ENCODE results near the gene CPA2.

CPA2 gene

DNA sequence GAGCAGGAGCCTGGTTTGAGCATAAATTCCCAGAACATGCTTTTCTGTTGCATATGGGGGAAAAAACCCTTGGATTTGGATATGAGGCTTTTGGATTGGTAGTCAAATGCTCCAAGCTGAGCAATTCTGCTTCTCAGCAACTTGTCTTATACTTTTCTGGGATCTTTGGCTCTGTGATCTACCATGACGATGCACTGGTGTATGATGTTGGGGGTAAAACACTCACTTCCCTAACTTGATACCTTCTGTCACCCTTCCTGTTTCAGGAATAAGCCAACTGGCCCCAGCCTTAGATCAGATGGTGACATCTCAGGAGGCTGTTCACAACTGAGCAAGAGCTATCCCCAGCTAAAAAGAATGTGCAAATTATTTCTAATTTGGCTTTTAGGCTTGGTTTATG lies 13.2 kb downstream of the CPA2 start:
- DNase-seq (ENCODE audit: low read depth), result no peak

DNA sequence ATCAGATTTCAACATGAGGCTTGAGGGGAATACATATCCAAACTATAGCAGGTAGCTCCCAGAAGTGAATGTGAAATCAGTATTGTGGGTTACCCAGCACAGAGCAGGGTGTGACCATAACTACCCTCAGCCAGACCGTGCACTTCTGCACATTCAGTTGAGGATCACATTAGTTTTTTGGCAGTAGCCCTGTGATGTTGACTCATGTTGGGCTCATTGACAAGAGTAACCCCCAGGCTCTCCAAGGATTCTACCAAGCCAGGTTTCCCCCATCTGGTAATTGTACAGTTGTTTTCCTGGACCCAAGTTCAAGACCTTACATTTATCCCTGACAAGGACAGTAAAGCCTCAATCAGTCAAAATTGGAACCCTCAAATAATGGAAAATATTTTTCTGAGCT lies 14.6 kb downstream of the CPA2 start:
- DNase-seq (ENCODE audit: low read depth), result no peak

DNA sequence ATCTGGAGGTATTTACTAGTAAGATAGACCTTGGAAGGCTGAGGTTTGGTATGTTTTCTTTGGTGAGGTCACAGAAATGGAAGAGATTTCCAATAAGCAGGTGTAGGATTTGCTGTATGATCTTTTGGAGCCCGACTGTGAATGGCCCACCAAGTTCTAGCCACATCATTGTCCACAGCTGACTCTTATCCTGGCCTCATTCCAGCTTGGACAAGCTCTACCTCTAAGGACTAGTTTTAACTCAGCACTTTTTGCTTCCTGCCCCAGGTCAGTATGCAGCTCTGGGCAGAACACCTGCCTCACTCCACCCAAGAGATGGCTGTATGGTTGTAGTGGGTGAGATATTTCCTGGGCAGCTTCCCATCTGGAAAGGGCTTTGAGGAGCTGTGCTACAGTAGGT lies 20.2 kb downstream of the CPA2 start:
- DNase-seq (ENCODE audit: low read depth), result no peak

DNA sequence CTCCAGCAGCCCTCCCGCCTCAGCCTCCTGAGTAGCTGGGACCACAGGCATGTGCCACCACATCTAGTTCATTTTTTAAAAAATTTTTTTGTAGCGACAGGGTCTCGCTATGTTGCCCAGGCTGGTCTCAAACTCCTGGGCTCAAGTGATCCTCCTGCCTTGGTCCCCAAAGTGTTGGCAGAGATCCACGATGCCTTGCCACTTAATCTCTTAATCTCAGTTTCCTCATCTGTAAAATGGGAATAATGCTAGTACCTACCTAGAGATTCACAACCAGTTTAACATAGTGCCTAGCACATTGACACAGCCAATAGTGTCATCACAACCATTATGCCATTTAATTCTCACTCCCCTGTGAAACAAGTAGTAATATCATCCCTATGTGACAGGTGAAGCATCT lies 21.5 kb downstream of the CPA2 start:
- no peak for DNase-seq (ENCODE audit: low read depth)

DNA sequence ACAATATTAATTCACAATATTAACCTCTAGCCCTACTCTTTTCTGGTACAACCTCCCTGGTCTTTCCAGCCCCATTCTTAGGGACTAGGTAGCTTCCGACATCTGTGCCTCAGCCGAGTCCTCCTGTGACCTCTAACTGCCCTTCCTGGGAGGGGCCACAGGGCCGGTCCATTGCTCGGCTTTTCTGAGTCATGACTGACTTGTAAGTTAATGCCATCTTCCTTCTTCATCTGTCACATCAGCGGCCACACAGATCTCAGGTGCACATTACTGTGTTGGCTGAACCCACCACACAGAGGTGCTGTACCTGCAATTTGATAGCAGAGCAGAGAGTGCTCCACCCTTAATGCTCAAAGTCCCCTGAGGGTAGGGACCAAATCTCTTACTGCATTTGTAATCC lies 22.2 kb downstream of the CPA2 start:
- no peak for DNase-seq (ENCODE audit: low read depth)

DNA sequence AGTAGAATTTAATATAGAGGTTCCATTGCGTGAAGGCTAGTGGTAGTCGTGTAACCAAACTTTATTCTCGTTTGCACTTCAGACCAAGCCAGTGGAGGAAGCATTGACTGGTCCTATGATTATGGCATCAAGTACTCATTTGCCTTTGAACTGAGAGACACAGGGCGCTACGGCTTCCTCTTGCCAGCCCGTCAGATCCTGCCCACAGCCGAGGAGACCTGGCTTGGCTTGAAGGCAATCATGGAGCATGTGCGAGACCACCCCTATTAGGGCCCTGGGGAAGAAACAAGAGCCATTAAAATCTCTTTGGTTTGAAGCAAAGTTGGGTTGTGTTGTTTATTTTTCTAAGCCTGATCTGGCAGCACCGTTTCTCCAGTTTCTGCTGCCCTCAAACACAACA lies 22.8 kb downstream of the CPA2 start:
- DNase-seq (ENCODE audit: low read depth), result no peak

DNA sequence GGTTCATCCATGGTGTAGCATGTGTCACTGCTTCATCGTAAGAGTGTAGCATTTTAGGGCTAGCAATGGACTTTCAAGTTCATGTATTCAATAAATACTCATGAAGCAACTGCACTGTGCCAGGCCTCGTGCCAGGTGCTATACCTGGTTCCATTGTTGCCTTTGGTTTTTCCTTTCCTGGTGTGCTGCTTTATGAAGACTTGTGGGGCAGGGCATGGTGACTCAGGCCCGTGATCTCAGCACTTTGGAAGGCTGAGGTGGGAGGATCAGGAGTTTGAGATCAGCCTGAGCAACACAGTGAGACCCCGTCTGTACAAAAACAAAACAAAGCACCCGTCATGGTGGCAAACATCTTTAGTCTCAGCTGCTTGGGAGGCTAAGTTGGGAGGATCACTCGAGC lies 24.1 kb downstream of the CPA2 start:
- DNase-seq (ENCODE audit: low read depth), result no peak

DNA sequence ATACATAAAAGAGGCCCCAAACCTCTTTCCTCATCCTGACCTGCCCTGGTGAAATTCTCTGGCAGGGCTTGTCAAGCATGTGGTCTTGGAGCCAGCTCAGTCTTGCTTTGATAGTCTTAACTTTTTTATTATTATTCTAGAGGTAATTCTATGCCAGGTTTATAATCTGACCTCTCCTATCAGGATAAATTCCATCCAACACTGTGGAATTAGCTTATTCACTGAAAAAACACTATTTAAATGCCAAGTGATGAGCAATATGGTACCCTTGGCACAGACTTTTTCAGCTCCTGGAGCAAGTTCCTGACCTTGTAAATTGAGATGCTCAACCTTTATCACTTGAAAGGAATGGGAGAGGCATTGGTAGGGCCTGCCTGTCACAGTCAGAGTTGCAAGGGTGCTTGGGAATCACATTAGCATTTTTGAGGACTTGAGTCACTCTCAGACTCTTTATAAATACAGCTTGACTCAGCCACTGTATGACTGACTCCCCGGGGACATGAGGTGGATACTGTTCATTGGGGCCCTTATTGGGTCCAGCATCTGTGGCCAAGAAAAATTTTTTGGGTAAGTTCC lies 26.1 kb downstream of the CPA2 start, which contains the start of gene CPA4:
TSS of gene CPA4 (plus strand) at position 480 of the 576 bp plus-strand sequence. CDS start at position 500, 20 bp downstream.
- no peak for DNase-seq (ENCODE audit: low read depth)

DNA sequence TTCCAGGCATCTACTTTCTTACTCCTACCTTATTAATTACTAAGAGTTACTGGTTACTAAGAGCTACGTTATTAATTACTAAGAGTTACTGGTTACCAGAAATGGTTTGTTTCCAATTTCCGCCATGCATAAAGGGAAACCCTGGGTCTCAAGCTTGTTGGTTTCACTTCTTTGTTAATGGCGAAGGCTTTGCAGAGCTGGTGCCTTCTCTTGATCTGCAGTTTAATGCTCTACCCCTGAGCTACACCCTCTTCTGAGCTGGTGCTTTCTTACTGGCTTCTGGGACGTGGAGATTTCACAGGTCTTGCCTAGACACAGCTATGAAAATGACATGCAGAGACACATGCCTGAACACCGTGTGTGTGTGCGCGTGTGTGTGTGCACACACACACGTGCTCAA lies 26.9 kb downstream of the CPA2 start:
- DNase-seq (ENCODE audit: low read depth), result no peak

DNA sequence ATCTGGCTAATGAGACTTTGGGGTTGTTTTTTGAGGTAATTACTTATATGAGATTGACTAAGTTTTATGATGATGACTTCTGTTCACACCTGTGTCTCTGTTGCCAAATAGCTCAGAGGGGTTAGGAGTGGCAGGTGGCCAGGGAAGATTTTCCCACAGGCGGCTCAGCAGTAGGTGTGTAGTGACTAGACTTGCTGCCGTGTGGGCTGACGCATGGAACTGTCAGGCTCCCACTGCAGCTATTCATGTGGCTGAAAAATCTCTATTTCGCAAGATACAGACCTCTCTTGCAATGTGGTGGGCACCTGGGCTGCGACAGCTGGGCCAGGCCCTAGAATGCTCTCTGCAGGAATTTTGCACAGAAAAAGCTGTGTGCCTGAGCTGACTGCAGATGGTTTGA lies 27.7 kb downstream of the CPA2 start:
- DNase-seq (ENCODE audit: low read depth), result no peak

DNA sequence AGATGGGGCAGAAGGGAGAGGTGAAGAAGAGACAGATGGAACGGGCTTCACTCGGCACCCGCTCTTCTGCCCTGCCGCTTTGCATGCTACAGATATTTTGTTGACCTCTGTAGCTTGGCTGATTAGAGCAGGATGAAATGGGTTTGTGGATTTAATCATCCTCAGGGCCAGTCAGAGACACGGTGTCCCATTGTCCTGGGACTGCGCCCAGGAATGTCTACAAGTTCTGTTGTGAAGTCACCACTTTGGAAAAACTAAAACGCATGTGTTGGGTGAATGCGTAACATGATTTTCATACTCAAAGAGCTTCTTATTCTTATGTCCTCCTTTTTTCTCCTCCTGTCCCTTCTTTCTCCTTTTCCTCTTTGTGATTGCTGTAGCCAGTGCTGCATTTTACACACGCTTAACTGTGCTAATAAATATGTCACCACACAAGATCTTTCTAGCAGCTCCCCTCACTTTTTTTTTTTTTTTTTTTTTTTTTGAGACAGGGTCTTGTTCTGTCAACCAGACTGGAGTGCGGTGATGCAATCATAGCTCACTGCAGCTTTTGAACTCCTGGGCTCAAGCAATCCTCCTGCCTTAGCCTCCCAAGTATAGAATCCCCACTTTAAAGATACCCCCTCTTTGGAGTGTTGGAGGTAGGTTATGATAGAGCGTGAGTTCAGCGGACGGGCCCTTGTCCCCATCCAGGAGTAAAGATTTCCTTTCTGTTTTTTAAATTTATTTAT lies 29.7 kb downstream of the CPA2 start:
- DNase-seq (ENCODE audit: low read depth), result no peak

DNA sequence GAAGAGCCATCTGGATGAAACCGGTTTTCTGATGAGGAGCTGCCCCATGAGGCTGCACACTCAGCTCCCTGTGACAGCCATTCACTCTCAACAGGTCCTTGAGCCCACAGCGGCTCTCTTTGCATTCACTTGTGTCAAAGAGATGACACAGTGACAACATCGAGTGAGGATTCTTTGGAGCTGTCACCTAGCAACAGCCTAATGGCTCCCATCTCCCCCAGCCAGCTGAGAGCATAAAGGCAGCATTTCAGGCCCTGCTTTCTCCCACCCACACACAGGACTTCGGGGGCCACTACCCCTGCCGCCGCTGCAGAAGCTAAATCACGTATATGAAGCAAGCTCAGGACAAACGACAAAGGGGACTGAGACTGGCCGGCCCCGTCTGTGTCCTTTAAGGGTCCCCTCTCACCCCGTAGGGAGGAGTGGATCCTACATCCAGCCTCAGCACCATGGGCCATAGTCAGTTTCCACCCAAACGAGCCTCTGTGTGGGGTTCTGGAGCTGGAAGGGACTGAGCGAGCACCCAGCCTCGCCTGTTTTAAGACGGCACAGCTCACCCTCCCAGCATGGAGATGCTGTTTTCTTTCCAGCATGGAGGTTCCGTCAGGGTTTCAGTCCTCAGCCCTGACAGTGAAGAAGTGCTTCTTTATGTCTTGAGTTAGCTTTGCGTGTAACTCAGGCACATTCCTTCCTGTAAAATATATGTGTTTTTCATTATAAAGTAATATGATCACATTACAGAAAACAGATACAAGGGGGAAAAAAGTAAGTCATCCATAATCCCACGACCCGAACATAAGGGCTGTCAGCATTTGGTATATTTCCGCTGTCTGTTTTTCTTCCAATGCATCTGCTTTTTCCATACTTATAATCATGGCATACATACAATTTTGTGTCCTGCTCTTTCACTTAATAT lies 31.2 kb downstream of the CPA2 start:
- DNase-seq (ENCODE audit: low read depth), result no peak

DNA sequence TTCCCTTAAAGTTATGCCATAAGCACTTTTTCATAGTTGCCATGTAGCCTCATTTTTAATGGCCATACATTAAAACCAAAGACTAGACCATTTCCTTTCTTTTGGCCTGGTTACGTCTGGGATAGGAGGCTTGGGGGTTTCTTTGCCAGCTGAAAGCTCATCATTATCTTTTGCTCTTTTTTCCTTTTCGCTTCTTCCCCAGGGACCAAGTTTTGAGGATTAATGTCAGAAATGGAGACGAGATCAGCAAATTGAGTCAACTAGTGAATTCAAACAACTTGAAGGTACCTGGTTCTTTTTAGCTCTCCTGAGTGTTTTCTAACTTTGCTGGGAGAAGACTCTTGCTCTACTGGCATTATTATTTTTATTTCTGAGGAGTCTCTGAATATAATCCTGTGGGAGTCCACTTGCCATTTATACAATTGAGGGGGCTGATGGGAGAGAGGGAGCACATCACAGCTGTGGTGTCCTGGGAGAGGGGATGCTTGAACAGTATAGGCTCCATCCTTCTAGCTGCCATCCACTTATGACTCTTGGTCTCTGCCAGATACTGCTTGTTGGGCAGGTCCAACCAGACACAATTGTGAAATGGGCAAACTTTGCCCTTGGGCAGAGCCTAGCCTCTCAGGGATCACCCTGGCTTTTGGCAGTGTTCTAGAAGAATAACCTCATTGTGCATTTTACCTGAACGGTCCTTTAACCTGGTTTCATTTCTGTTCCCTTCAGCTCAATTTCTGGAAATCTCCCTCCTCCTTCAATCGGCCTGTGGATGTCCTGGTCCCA lies 32.1 kb downstream of the CPA2 start:
- DNase-seq (ENCODE audit: low read depth), result no peak

DNA sequence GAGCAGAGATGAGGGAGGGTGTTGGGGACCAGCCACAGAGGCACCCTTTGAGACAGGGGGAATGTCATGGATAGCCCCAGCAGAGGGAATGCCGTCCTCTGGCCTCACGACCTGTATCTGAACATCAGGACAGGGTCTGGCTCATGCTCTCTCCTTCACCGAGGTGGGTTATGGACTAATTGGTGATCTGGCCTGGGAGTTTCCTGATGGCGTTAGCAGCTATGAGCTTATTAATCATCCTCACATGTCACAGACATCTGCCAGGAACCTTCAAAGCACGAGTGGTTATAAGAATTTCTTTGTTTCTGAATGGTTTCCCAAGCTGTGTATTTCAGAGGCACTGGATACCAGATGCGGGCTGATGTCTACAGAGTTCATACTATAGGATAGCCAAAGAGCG lies 33.2 kb downstream of the CPA2 start:
- no peak for DNase-seq (ENCODE audit: low read depth)

DNA sequence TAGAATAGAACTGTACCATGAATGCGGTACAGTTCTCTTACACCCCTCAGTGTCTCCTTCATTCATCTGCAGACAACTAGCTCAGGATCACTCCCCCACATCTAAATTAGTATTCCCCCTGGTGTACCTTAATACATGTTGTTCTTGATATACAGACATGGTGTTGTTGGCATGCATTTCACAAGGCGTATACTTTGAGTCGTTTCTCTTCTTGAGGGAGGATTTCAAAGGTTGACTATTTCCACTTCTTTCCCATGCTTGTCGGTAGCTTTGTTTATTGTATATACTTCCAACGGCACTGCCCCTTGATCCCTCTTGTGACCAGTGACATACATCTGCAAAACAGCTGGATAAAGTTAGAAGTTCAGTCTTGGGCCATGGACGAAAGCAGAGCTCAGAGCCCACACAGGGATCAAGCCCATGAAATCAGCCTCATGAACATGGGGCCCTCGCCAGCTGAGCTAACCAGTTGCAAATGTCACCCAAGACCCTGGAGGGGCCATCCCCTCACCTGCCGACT lies 34.9 kb downstream of the CPA2 start:
- no peak for DNase-seq (ENCODE audit: low read depth)

DNA sequence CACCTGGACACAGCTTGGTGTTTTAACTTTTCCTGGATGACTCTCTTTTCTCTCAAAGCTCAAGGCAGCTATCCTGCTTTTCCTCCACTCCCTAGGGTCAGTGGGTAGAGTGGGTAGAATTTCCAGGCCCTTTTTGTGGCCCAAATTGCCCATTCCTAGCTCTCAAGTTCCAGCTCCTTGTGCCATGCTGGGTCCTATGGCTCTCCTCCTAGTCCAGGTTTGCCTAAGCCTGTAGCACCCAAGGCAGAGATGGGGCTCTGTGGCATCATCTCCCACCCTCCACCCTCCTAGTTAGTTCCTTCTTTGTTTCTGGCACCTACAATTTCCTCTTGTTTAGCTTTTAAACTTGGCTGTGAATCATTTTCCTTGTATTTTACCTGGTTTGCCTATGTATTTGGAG lies 36.0 kb downstream of the CPA2 start:
- no peak for DNase-seq (ENCODE audit: low read depth)

DNA sequence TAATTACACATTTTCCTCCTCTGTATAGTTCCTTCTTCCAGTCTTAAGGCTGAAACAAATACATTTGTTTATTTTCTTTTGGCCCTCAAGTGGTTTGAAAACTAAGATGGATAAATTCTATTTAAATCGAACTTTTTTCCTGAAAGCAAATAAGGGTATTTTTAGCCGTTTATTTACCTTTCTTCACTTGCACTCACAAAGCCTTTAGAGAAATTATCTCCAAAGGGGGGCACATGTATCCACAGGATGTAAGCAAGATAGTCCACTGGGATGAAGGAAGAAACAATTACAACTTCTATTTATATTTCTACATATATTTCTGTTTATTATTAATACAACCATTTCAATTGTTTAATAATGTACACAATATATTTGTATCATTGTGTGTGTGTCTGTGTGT lies 36.5 kb downstream of the CPA2 start:
- no peak for DNase-seq (ENCODE audit: low read depth)

DNA sequence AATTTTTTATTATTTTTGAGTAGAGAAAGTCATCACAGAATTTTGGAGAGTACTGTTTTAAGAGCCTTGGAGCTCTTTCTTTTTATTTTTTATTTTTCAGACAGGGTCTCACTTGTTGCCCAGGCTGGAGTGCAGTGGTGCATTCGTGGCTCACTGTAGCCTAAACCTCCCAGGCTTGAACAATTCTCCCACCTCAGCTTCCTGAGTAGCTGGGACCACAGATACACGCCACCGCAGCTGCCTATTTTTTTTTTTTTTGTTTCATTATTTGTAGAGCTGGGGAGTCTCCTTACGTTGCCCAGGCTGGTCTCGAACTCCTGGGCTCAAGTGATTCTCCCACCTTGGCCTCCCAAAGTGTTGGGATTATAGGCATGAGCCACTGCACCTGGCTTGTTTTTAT lies 36.9 kb downstream of the CPA2 start:
- DNase-seq (ENCODE audit: low read depth), result no peak

DNA sequence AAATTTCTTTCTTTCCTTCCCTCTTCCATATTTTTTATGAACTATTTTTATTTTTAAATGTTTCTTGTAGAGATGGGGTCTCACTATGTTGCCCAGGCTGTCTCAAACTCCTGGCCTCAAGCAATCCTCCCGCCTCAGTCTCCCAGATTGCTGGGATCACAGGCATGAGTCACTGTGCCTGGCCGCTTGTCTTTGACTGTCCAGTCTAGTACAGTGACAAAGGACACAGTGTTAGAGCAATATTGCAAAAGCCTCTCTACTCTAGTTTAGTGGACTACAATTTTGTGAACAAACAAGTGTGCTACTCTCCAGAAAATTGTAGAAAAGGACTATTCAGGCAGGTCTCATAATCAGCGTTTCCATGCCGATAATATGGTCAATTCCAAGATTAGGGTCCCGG lies 37.3 kb downstream of the CPA2 start:
- no peak for DNase-seq (ENCODE audit: low read depth)

DNA sequence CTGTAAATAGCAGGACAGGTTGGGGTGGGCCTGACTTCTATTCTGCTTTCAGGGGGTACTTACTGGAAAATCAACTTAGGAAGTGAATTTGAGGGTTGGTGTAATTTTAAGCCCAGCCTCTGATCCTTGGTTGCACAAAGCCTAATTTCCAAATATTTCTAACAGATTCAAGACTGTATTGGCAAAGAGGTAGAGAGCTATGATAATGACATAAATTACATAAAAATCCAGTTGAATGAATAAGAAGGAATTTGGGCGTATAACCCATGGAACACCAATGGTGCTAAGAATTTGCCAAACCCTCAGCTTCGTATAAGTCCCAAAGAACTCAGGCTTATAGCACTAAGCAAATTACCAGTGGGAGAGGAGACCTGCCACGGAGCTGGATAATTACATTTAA lies 38.2 kb downstream of the CPA2 start:
- DNase-seq (ENCODE audit: low read depth), result no peak

DNA sequence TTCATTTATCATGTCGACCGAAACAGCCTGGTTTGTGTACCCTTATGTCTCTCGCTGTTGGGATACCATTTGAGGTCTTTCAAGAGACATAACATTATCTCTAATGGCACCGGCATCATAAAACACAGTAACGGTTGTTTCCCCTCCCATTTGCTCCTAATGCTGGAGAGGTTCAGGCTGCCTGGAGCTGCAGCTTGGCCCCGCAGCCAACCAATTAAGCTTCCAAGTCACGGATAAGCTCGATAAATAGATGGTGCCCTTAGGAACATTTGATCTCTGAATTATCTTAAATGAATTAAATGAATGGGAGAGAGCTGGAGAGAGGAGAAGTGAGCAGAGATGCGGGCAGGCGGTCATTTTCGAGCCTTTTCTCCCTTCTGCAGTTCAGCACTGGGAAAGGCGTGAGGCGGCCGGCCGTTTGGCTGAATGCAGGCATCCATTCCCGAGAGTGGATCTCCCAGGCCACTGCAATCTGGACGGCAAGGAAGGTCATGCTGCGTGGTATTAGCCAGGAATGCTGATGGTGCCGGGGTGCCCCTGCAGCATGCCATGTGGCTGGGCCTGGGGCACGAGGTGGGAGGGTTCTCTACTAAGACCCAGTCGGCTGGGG lies 38.9 kb downstream of the CPA2 start:
- DNase-seq (ENCODE audit: low read depth), result no peak

DNA sequence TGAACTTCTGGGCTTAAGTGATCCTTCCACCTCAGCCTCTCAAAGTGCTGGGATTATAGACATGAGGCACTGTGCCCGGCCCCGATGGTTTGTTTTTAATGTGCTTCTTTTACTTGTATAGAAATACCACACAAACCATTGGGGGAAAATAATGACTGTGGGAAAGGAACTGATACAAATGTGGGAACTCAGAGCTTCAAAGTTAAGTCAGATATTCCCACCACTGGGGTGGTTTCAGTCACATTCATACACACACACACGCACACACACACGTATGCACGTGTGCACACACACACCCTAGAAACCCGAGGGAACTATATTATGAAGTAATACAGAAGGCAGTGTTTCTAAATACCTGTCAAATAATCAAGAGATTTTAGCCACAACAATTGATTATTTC lies 43.3 kb downstream of the CPA2 start:
- DNase-seq (ENCODE audit: low read depth), result no peak
